ENCODE data around the gene MAGI2.

DNA sequence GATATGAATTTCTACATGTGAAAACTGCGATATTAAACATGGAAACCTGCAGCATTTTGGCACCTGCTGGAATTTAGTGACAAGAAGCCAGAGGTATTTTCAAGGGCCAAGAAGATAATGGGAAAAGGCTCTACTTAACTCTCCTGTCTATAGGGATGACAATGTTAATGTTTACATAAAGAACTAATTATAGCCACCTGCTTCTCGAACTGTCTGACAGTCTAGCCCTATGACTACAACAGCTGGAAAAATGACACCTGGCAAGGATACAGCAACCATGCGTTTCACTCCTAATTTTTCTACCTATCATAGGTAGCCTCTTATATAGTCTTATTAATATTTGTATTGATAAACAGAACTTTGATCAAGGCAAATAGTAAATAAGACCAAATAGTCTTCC is 49.6 kb downstream of the MAGI2 start:
- TF ChIP-seq, protein P1, sequence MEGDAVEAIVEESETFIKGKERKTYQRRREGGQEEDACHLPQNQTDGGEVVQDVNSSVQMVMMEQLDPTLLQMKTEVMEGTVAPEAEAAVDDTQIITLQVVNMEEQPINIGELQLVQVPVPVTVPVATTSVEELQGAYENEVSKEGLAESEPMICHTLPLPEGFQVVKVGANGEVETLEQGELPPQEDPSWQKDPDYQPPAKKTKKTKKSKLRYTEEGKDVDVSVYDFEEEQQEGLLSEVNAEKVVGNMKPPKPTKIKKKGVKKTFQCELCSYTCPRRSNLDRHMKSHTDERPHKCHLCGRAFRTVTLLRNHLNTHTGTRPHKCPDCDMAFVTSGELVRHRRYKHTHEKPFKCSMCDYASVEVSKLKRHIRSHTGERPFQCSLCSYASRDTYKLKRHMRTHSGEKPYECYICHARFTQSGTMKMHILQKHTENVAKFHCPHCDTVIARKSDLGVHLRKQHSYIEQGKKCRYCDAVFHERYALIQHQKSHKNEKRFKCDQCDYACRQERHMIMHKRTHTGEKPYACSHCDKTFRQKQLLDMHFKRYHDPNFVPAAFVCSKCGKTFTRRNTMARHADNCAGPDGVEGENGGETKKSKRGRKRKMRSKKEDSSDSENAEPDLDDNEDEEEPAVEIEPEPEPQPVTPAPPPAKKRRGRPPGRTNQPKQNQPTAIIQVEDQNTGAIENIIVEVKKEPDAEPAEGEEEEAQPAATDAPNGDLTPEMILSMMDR (IDR thresholded peaks at IDR 0.05 in 4 of 5, conservative IDR thresholded peaks at IDR 0.05 in 1 of 5), result no peak
- no peak for TF ChIP-seq POLR2A (IDR thresholded peaks at IDR 0.05)
